ENCODE data around the gene GPER1.

The GPER1 gene

GRCh38 chr7:1100834-1101562, 13.1 kb downstream of the GPER1 start:
- TF ChIP-seq CTCF (conservative IDR thresholded peaks at IDR 0.05): no peak
- no peak overlapping the region for H3K27ac ChIP-seq

- no peak overlapping the region for H3K27ac ChIP-seq
- TF ChIP-seq CTCF (conservative IDR thresholded peaks at IDR 0.05): no peak
These were observed 13.9 kb downstream of the GPER1 start for GRCh38 chr7:1101563-1102431.

GRCh38 chr7:1103009-1103788, 15.3 kb downstream of the GPER1 start:
- no peak for TF ChIP-seq CTCF (conservative IDR thresholded peaks at IDR 0.05)
- no peak overlapping the region for H3K27ac ChIP-seq

GRCh38 chr7:1103789-1104515, 16.0 kb downstream of the GPER1 start:
- TF ChIP-seq CTCF (conservative IDR thresholded peaks at IDR 0.05): no peak
- no peak overlapping the region for H3K27ac ChIP-seq

GRCh38 chr7:1104516-1105179, 16.7 kb downstream of the GPER1 start:
- no peak overlapping the region for H3K27ac ChIP-seq
- no peak for TF ChIP-seq CTCF (conservative IDR thresholded peaks at IDR 0.05)

- TF ChIP-seq CTCF (conservative IDR thresholded peaks at IDR 0.05): no peak
- no peak overlapping the region for H3K27ac ChIP-seq
These were observed 17.3 kb downstream of the GPER1 start for GRCh38 chr7:1105189-1105588.

All from VCaP (cell line).